ENCODE measurements around the gene CUEDC2.

CUEDC2 gene

GRCh38 chr10:102433619-102434046 lies 1.3 kb upstream of the CUEDC2 start:
- TF ChIP-seq CTCF (conservative IDR thresholded peaks at IDR 0.05) = no peak
- H3K27ac ChIP-seq = no peak overlapping the region

GRCh38 chr10:102431452-102432124 lies 786 bp downstream of the CUEDC2 start:
- H3K27ac ChIP-seq = peak overlapping the region; percentile 87
- TF ChIP-seq CTCF (conservative IDR thresholded peaks at IDR 0.05) = no peak

GRCh38 chr10:102429468-102429867 lies 2.9 kb downstream of the CUEDC2 start:
- H3K27ac ChIP-seq = no peak overlapping the region
- TF ChIP-seq CTCF (conservative IDR thresholded peaks at IDR 0.05) = no peak

GRCh38 chr10:102426803-102427287 lies 5.5 kb downstream of the CUEDC2 start:
- no peak overlapping the region for H3K27ac ChIP-seq
- no peak for TF ChIP-seq CTCF (conservative IDR thresholded peaks at IDR 0.05)

GRCh38 chr10:102425444-102425843 lies 6.9 kb downstream of the CUEDC2 start:
- H3K27ac ChIP-seq = no peak overlapping the region
- TF ChIP-seq CTCF (conservative IDR thresholded peaks at IDR 0.05) = no peak

- no peak overlapping the region for H3K27ac ChIP-seq
- no peak for TF ChIP-seq CTCF (conservative IDR thresholded peaks at IDR 0.05)
Measured at GRCh38 chr10:102424916-102425315, 7.5 kb downstream of the CUEDC2 start.

GRCh38 chr10:102424145-102424544 lies 8.2 kb downstream of the CUEDC2 start:
- H3K27ac ChIP-seq = no peak overlapping the region
- no peak for TF ChIP-seq CTCF (conservative IDR thresholded peaks at IDR 0.05)

Data from VCaP (cell line).